Urinary bladder (tissue), 4 donors: Measurements from ENCODE around the gene TRIAP1. TPM values are rescaled to one million over a fixed set of nuclear protein-coding genes. Genes with fewer than 3 reads are reported as not detected.

Experiments
- DNase-seq: peaks from one replicate; pipeline ENCODE4 v3.0.0-alpha.2; 2015; ENCODE audit errors: extremely low spot score
- H3K27ac ChIP-seq: one replicate; pipeline ENCODE4 v1.5.1; 2013; ENCODE audit warnings: low read depth, mild to moderate bottlenecking, moderate library complexity
- H3K36me3 ChIP-seq: one replicate; pipeline ENCODE4 v1.6.1; 2013; ENCODE audit warnings: mild to moderate bottlenecking, moderate library complexity; ENCODE audit not compliant: insufficient read depth
- H3K4me1 ChIP-seq: one replicate; pipeline ENCODE4 v1.6.1; 2013; ENCODE audit warnings: mild to moderate bottlenecking, moderate library complexity; ENCODE audit not compliant: insufficient read depth
- H3K4me3 ChIP-seq: one replicate; pipeline ENCODE4 v1.5.1; 2013; ENCODE audit warnings: low read depth, low read length
- WGBS: extraction: QIAGEN DNeasy Blood & Tissue Kit; methylation state at CpG from one replicate; pipeline ENCODE4 v1.1.7; 2013; 5-methylcytosine and 5-hydroxymethylcytosine counted together
- polyA plus RNA-seq: library from polyadenylated mRNA; stranded (reverse); fragments of 200-250 nt; gene quantifications from one replicate; pipeline ENCODE4 v1.2.3, GENCODE V29; 2013
- total RNA-seq: library from RNA; depleted of rRNA; stranded (reverse); fragments of >200 nt; gene quantifications from one replicate; pipeline ENCODE4 v1.2.3, GENCODE V29; 2014
- donor health status: healthy with polysubstance abuse.
- donor health status: healthy.

Gene TRIAP1
- total and polyA plus RNA-seq, 2 donors: 12.4 to 21.4 TPM

GRCh38 chr12:120432772-120433525 is 13.2 kb downstream of the TRIAP1 start:
- no peak overlapping the region for H3K27ac ChIP-seq
- no peak for DNase-seq
- no peaks in the 10 kb centered on the region for H3K36me3 ChIP-seq
- H3K4me3 ChIP-seq: no peak overlapping the region
- 64% methylated on average over 10 of the region's 10 CpGs for WGBS
- H3K4me1 ChIP-seq: no peaks in the 10 kb centered on the region

- Histone ChIP-seq H3K36me3 (no peaks in the 10 kb centered on the region), H3K27ac (no peak overlapping the region), H3K4me3 (no peak overlapping the region), H3K4me1 (no peaks in the 10 kb centered on the region)
- no peak for DNase-seq
- 58% methylated on average over 7 of the region's 7 CpGs for WGBS
Observed at GRCh38 chr12:120429368-120429767, 16.8 kb downstream of the TRIAP1 start.

GRCh38 chr12:120428597-120429229 is 17.5 kb downstream of the TRIAP1 start:
- Histone ChIP-seq H3K27ac (no peak overlapping the region), H3K36me3 (no peaks in the 10 kb centered on the region), H3K4me3 (no peak overlapping the region), H3K4me1 (no peaks in the 10 kb centered on the region)
- WGBS: 57% methylated on average over 8 of the region's 8 CpGs
- no peak for DNase-seq

- Histone ChIP-seq H3K4me1 (no peaks in the 10 kb centered on the region), H3K27ac (no peak overlapping the region), H3K4me3 (no peak overlapping the region), H3K36me3 (no peaks in the 10 kb centered on the region)
- 72% methylated on average over 3 of the region's 3 CpGs for WGBS
- DNase-seq: no peak
Observed at GRCh38 chr12:120425797-120426196, 20.4 kb downstream of the TRIAP1 start.

GRCh38 chr12:120422892-120423456 is 23.2 kb downstream of the TRIAP1 start:
- Histone ChIP-seq H3K27ac (no peak overlapping the region), H3K4me3 (no peak overlapping the region), H3K4me1 (no peaks in the 10 kb centered on the region), H3K36me3 (no peaks in the 10 kb centered on the region)
- DNase-seq: no peak
- 70% methylated on average over 7 of the region's 7 CpGs for WGBS

GRCh38 chr12:120421701-120422100 is 24.5 kb downstream of the TRIAP1 start:
- H3K4me3 ChIP-seq: no peak overlapping the region

GRCh38 chr12:120417917-120418580 is 28.1 kb downstream of the TRIAP1 start:
- Histone ChIP-seq H3K4me3 (no peak overlapping the region), H3K4me1 (no peaks in the 10 kb centered on the region), H3K27ac (no peak overlapping the region), H3K36me3 (no peaks in the 10 kb centered on the region)
- WGBS: 80% methylated on average over 4 of the region's 4 CpGs
- DNase-seq: no peak

More at GRCh38 chr12:120421701-120422100, 24.5 kb downstream of the TRIAP1 start:
- Histone ChIP-seq H3K27ac (no peak overlapping the region), H3K36me3 (no peaks in the 10 kb centered on the region), H3K4me1 (no peaks in the 10 kb centered on the region)
- DNase-seq: no peak
- WGBS: 82% methylated on average over 4 of the region's 4 CpGs

GRCh38 chr12:120416490-120417216 is 29.5 kb downstream of the TRIAP1 start:
- no peaks in the 10 kb centered on the region for H3K4me1 ChIP-seq
- no peak overlapping the region for H3K4me3 ChIP-seq
- WGBS: 80% methylated on average over 7 of the region's 7 CpGs
- no peaks in the 10 kb centered on the region for H3K36me3 ChIP-seq
- no peak for DNase-seq
- no peak overlapping the region for H3K27ac ChIP-seq

- Histone ChIP-seq H3K4me3 (no peak overlapping the region), H3K36me3 (no peaks in the 10 kb centered on the region), H3K27ac (no peak overlapping the region), H3K4me1 (no peaks in the 10 kb centered on the region)
- no peak for DNase-seq
- WGBS: 37% methylated on average over 13 of the region's 13 CpGs
Observed at GRCh38 chr12:120413901-120414695, 32.1 kb downstream of the TRIAP1 start.

- 80% methylated on average over 7 of the region's 7 CpGs for WGBS
- no peak for DNase-seq
- Histone ChIP-seq H3K4me1 (no peaks in the 10 kb centered on the region), H3K36me3 (no peaks in the 10 kb centered on the region), H3K27ac (no peak overlapping the region), H3K4me3 (no peak overlapping the region)
Observed at GRCh38 chr12:120412421-120412820, 33.8 kb downstream of the TRIAP1 start.

- H3K36me3 ChIP-seq: no peaks in the 10 kb centered on the region
- H3K4me3 ChIP-seq: no peak overlapping the region
- DNase-seq: no peak
- 91% methylated on average over 11 of the region's 11 CpGs for WGBS
- no peaks in the 10 kb centered on the region for H3K4me1 ChIP-seq
- no peak overlapping the region for H3K27ac ChIP-seq
Observed at GRCh38 chr12:120408771-120409170, 37.4 kb downstream of the TRIAP1 start.

GRCh38 chr12:120406553-120406952 is 39.6 kb downstream of the TRIAP1 start:
- WGBS: 92% methylated on average over 3 of the region's 3 CpGs
- H3K27ac ChIP-seq: no peak overlapping the region
- no peaks in the 10 kb centered on the region for H3K36me3 ChIP-seq

GRCh38 chr12:120406069-120406468 is 40.1 kb downstream of the TRIAP1 start:
- DNase-seq: no peak
- Histone ChIP-seq H3K36me3 (no peaks in the 10 kb centered on the region), H3K27ac (no peak overlapping the region), H3K4me3 (no peak overlapping the region), H3K4me1 (no peaks in the 10 kb centered on the region)
- WGBS: 76% methylated on average over 3 of the region's 3 CpGs

More at GRCh38 chr12:120406553-120406952, 39.6 kb downstream of the TRIAP1 start:
- Histone ChIP-seq H3K4me3 (no peak overlapping the region), H3K4me1 (no peaks in the 10 kb centered on the region)
- DNase-seq: no peak
